MV-4-11 (cell line): ENCODE measurements around the gene GGT5.
A peak's percentile ranks its signal among the peaks of the same experiment; 100 is the strongest.
"Not testable (repeated sequence)": the region's sequence is repeated elsewhere in the genome, so short reads cannot be mapped to it uniquely, and the experiment has no call there.

ENCODE experiments used
- DNase-seq: peaks from one replicate; lab custom pipeline; 2025; lab: John Stamatoyannopoulos, UW

Gene GGT5

GRCh38 chr22:24232124-24232523 is 12.8 kb downstream of the GGT5 start:
- DNase-seq = no peak

GRCh38 chr22:24231706-24232105 is 13.2 kb downstream of the GGT5 start:
- no peak for DNase-seq

- no peak for DNase-seq
Measured at GRCh38 chr22:24230911-24231656, 13.8 kb downstream of the GGT5 start.

- no peak for DNase-seq
Measured at GRCh38 chr22:24225951-24226350, 18.9 kb downstream of the GGT5 start.

- no peak for DNase-seq
Measured at GRCh38 chr22:24225044-24225601, 19.8 kb downstream of the GGT5 start.

- DNase-seq = no peak
Measured at GRCh38 chr22:24224468-24224867, 20.4 kb downstream of the GGT5 start.

- no peak for DNase-seq
Measured at GRCh38 chr22:24219750-24220149, 25.1 kb downstream of the GGT5 start.

- no peak for DNase-seq
Measured at GRCh38 chr22:24217384-24217783, 27.5 kb downstream of the GGT5 start.

- no peak for DNase-seq
Measured at GRCh38 chr22:24216541-24217209, 28.2 kb downstream of the GGT5 start.

GRCh38 chr22:24214467-24215285 is 30.2 kb downstream of the GGT5 start:
- no peak for DNase-seq

- DNase-seq = not testable (repeated sequence)
Measured at GRCh38 chr22:24213111-24213510, 31.8 kb downstream of the GGT5 start.

GRCh38 chr22:24211716-24212115 is 33.2 kb downstream of the GGT5 start:
- not testable (repeated sequence) for DNase-seq

- peak; percentile 20 for DNase-seq
Measured at GRCh38 chr22:24210409-24210808, 34.5 kb downstream of the GGT5 start.

GRCh38 chr22:24209687-24210086 is 35.2 kb downstream of the GGT5 start:
- DNase-seq = no peak

GRCh38 chr22:24209016-24209415 is 35.9 kb downstream of the GGT5 start:
- no peak for DNase-seq

GRCh38 chr22:24208012-24208749 is 36.7 kb downstream of the GGT5 start:
- peak; percentile 97 for DNase-seq

- DNase-seq = no peak
Measured at GRCh38 chr22:24207264-24208011, 37.4 kb downstream of the GGT5 start.

GRCh38 chr22:24206460-24207263 is 38.2 kb downstream of the GGT5 start:
- peak; percentile 44 for DNase-seq

- DNase-seq = peak; percentile 64
Measured at GRCh38 chr22:24205438-24206195, 39.3 kb downstream of the GGT5 start.
